SKM-1 treated with dmso at 0.1 percent for 144 hours (cell line): Measurements from ENCODE around the gene OR5B21.

Experiments
- DNase-seq: peaks from one replicate; lab custom pipeline; 2025; ENCODE audit not compliant: unreplicated experiment; lab: John Stamatoyannopoulos, UW

Gene OR5B21

GRCh38 chr11:58508005-58508404 lies at the start of gene OR5B21:
OR5B21 (minus strand) TSS chr11:58508105; CDS start chr11:58508105, 0 bp downstream.
- DNase-seq: no peak

DNA sequence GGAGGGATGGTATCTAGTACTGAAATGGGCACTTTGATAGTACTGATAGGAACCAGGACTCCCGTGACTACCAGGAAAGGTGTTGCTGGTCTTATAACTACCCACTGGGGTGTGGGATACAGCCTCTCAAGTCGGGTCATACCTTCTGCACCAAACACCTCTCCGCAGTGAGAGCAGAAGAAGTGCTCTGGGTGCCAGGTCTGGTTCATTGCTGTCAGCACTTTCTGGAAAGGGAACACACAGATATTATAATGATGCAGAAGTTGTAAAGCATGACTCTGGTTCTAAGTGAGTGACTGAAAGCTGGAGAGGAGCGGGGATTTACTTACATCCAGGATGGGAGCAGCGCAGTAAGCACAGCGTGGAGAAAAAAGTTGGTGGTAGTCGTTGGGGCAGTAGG lies 41.7 kb upstream of the OR5B21 start:
- DNase-seq: no peak

DNA sequence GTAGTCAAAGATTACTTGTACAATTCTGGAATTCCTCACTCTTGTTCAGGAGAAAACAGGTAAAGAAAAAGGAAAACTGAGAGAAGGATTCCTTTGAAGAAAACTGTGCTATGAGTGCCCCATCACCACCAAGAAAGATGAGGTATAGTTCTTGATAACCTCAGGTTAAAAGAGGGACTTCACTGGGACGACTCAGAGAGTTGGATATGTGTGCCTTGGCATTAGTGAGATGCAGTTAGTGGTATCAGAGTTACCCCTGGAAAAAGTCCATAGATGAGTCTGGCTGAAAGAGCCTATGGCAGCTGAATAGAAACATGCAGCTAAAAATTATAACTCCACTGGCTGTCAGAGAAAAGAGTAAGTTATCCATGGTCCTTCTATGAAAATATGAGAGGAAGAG lies 38.9 kb upstream of the OR5B21 start:
- DNase-seq: no peak

- no peak for DNase-seq
These were observed 24.0 kb upstream of the OR5B21 start for GRCh38 chr11:58531865-58532341.

- DNase-seq: no peak
These were observed 22.3 kb upstream of the OR5B21 start for GRCh38 chr11:58530236-58530635.

GRCh38 chr11:58527429-58527828 lies 19.5 kb upstream of the OR5B21 start:
- no peak for DNase-seq

DNA sequence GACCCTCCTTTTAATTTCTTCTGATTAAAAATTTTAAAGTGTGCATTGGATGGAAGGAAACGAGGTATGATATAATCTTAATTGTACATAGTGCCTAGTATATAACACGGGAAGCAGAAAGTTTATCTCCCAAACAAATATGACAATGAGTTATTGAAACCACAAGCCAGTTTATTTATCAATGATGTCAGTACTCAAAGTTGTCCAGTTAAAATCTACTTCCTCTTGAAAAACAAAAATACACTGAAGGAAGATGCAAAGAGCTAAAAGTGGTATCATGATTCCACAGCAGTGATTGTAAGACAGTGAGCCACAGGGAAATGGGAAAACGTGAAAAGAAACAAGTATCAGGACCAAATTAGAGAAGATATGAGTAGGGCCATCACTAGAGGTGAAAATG lies 18.8 kb upstream of the OR5B21 start:
- no peak for DNase-seq

- peak; percentile 82 for DNase-seq
These were observed 17.2 kb upstream of the OR5B21 start for GRCh38 chr11:58525037-58525614.

- DNase-seq: peak; percentile 66
These were observed 16.5 kb upstream of the OR5B21 start for GRCh38 chr11:58524232-58525036.

- DNase-seq: no peak
These were observed 6.0 kb upstream of the OR5B21 start for GRCh38 chr11:58513747-58514367.

- DNase-seq: no peak
These were observed 3.7 kb upstream of the OR5B21 start for GRCh38 chr11:58511636-58512035.

DNA sequence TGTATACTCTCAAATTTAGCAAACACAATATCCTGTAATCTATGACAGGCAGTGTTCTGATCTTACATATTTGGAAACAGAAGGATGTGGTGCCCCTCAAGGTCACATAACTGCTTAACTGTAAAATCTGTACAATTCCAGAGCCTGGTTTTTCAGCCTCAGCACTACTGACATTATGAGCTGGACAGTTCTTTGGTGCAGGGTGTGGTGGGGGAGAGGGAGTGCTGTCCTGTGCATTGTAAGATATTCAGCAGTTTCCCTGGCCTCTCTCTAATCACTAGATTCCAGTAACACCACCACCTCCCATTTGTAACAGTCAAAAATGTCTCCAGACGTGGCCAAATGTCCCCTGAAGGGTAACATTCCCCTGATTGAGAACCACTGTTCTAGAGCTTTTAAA lies 1.8 kb upstream of the OR5B21 start:
- DNase-seq: no peak

GRCh38 chr11:58508814-58509213 lies 909 bp upstream of the OR5B21 start:
- DNase-seq: no peak

DNA sequence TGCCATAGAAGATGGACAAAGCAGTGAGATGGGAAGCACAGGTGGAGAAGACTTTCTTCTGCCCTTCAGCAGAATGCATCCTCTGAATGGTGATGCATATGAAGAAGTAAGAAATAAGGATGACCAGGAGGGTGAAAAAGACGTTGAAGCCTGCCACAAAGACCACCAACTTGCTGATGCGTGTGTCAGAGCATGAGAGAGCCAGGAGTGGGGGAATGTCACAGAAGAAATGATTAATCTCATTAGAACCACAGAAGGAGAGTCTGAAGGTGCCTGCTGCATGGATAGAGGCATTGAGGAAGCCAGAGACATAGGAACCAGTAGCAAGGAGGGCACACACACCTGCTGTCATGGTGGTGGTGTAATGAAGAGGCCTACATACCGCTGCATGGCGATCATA lies 550 bp downstream of the OR5B21 start:
- no peak for DNase-seq

GRCh38 chr11:58506935-58507334 lies 970 bp downstream of the OR5B21 start:
- DNase-seq: peak; percentile 30

- DNase-seq: no peak
These were observed 2.1 kb downstream of the OR5B21 start for GRCh38 chr11:58505849-58506248.

DNA sequence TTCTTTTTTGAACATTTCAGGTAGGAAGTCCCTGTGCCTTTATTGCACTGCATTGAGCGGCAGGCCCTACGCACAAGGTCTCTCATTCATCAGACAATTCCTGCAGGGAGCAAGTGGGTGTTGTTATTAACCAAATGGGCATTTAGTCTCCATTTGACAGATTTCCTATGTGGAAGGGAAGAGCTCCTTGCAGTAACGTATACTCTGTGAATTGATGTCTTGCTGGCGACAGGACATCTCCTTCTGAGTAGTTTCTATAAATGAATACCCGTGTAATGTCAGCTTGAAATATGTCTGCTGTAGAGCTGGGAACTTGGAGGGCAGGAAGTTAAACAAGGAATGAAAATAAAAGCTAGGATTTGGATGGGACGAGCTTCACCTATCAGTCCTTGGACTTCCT lies 3.7 kb downstream of the OR5B21 start:
- DNase-seq: no peak

GRCh38 chr11:58503361-58503856 lies 4.5 kb downstream of the OR5B21 start:
- DNase-seq: no peak

GRCh38 chr11:58502004-58502403 lies 5.9 kb downstream of the OR5B21 start:
- DNase-seq: no peak

GRCh38 chr11:58498464-58498863 lies 9.4 kb downstream of the OR5B21 start:
- peak; percentile 31 for DNase-seq

- no peak for DNase-seq
These were observed 10.0 kb downstream of the OR5B21 start for GRCh38 chr11:58497951-58498350.

GRCh38 chr11:58495906-58496305 lies 12.0 kb downstream of the OR5B21 start:
- DNase-seq: no peak
